ENCODE measurements around the gene BAG5. TPM values are rescaled to one million over a fixed set of nuclear protein-coding genes. Genes with fewer than 3 reads are reported as not detected.

The BAG5 gene
- total and polyA plus RNA-seq, 2 of the 8 experiments (the other 6 are each of a cell fraction or from before 2014, with no cell fraction given), result 7.4 to 29.5 TPM

GRCh38 chr14:103521951-103522563 lies 40.4 kb downstream of the BAG5 start (continued):
- TF ChIP-seq TAF1 (IDR thresholded peaks at IDR 0.05; ENCODE audit: low read depth, low read length) (no peak), KDM5A (IDR thresholded peaks at IDR 0.05; ENCODE audit: low read length) (no peak), CBX5 (IDR thresholded peaks at IDR 0.05; ENCODE audit: low read depth, low read length) (no peak), PHF8 (conservative IDR thresholded peaks at IDR 0.05; ENCODE audit: low read depth, low read length) (no peak; the same call in none of the 2 replicates), SIX5 (IDR thresholded peaks at IDR 0.05; ENCODE audit: low read depth, low read length) (no peak), USF2 (IDR thresholded peaks at IDR 0.05; ENCODE audit: low read length) (no peak), RAD21 (IDR thresholded peaks at IDR 0.05 in 1 of 2, conservative IDR thresholded peaks at IDR 0.05 in 1 of 2; ENCODE audit: low read depth in 2 of 2, low read length in 2 of 2) (no peak), GTF2F1 (IDR thresholded peaks at IDR 0.05; ENCODE audit: borderline replicate concordance, low read depth, low read length) (no peak), TEAD4 (IDR thresholded peaks at IDR 0.05; ENCODE audit: low read depth, low read length) (no peak), CBX8 (IDR thresholded peaks at IDR 0.05; ENCODE audit: borderline replicate concordance, low read depth, low read length) (no peak), CEBPB (IDR thresholded peaks at IDR 0.05; ENCODE audit: low read depth, low read length) (no peak), BCL11A (IDR thresholded peaks at IDR 0.05; ENCODE audit: low read depth in 2 of 2, low read length in 2 of 2) (no peak), MAFK (IDR thresholded peaks at IDR 0.05; ENCODE audit: low read depth, low read length) (no peak), ATF3 (IDR thresholded peaks at IDR 0.05; ENCODE audit: insufficient read depth, low read depth, low read length) (no peak), CTBP2 (IDR thresholded peaks at IDR 0.05; ENCODE audit: borderline replicate concordance, insufficient read depth, insufficient read length, low read length) (no peak), JUND (IDR thresholded peaks at IDR 0.05; ENCODE audit: low read length) (peak; percentile 60), SUZ12 (IDR thresholded peaks at IDR 0.05; ENCODE audit: low read length) (no peak), MAX (IDR thresholded peaks at IDR 0.05) (peak; percentile 78), POU5F1 (IDR thresholded peaks at IDR 0.05; ENCODE audit: low read depth, low read length) (no peak), SP4 (IDR thresholded peaks at IDR 0.05; ENCODE audit: low read length) (no peak), ZNF274 (IDR thresholded peaks at IDR 0.05; ENCODE audit: borderline replicate concordance, extremely low read depth, low read length) (no peak), E2F6 (IDR thresholded peaks at IDR 0.05) (no peak), TAF7 (optimal IDR thresholded peaks at IDR 0.05; ENCODE audit: borderline replicate concordance, low read depth, low read length) (no peak)

Measured in H1 (cell line).